Measurements from ENCODE around the gene PTPRM. TPM values are rescaled to one million over a fixed set of nuclear protein-coding genes. Genes with fewer than 3 reads are reported as not detected.

Gene PTPRM
- total RNA-seq, 1 donor from 2014 or later: 257 TPM

- intact Hi-C loops (cut with DNase I): loop anchor here (10.0 kb wide), 1 partner anchor 479 kb away; no protein-coding TSS in a partner anchor
- Histone ChIP-seq H3K4me1 (peaks cover 0 to 28% of the 10 kb centered on the region in 2 donors), H3K4me3 (no peak overlapping the region)
Observed at GRCh38 chr18:7754258-7754657, 187.1 kb downstream of the PTPRM start.

GRCh38 chr18:7754725-7755181, 187.6 kb downstream of the PTPRM start:
- TF ChIP-seq CTCF (IDR thresholded peaks at IDR 0.05): no peak
- Histone ChIP-seq H3K4me1 (peaks cover 0 to 25% of the 10 kb centered on the region in 2 donors), H3K36me3 (no peaks in the 10 kb centered on the region), H3K27me3 (no peaks in the 10 kb centered on the region), H3K27ac (no peak overlapping the region), H3K9me3 (no peaks in the 10 kb centered on the region), H3K4me3 (no peak overlapping the region)
- no peak for DNase-seq (ENCODE audit: low spot score in 2 of 2)
- intact Hi-C loops (cut with DNase I): loop anchor here (10.0 kb wide), 1 partner anchor 480 kb away; no protein-coding TSS in a partner anchor

More at GRCh38 chr18:7754258-7754657, 187.1 kb downstream of the PTPRM start:
- Histone ChIP-seq H3K27ac (no peak overlapping the region), H3K9me3 (no peaks in the 10 kb centered on the region), H3K27me3 (no peaks in the 10 kb centered on the region), H3K36me3 (no peaks in the 10 kb centered on the region)
- DNase-seq (ENCODE audit: low spot score in 2 of 2): no peak
- TF ChIP-seq CTCF (IDR thresholded peaks at IDR 0.05): no peak

GRCh38 chr18:7755753-7756475, 188.8 kb downstream of the PTPRM start:
- TF ChIP-seq CTCF (IDR thresholded peaks at IDR 0.05): peak in 1 of 3 experiments; percentile 49
- intact Hi-C loops (cut with DNase I): loop anchor here (10.0 kb wide), 1 partner anchor 481 kb away; no protein-coding TSS in a partner anchor
- Histone ChIP-seq H3K9me3 (no peaks in the 10 kb centered on the region), H3K27ac (no peak overlapping the region), H3K27me3 (no peaks in the 10 kb centered on the region), H3K36me3 (no peaks in the 10 kb centered on the region), H3K4me1 (peaks cover 0 to 24% of the 10 kb centered on the region in 2 donors), H3K4me3 (no peak overlapping the region)
- DNase-seq (ENCODE audit: low spot score in 2 of 2): no peak

- no peak for DNase-seq (ENCODE audit: low spot score in 2 of 2)
- H3K27ac ChIP-seq: no peak overlapping the region
- H3K4me3 ChIP-seq: no peak overlapping the region
- no peaks in the 10 kb centered on the region for H3K36me3 ChIP-seq
- intact Hi-C loops (cut with DNase I): loop anchor here (10.0 kb wide), 1 partner anchor 482 kb away; no protein-coding TSS in a partner anchor
- H3K27me3 ChIP-seq: no peaks in the 10 kb centered on the region
- no peak for TF ChIP-seq CTCF (IDR thresholded peaks at IDR 0.05)
- peaks cover 0 to 24% of the 10 kb centered on the region in 2 donors for H3K4me1 ChIP-seq
- no peaks in the 10 kb centered on the region for H3K9me3 ChIP-seq
Observed at GRCh38 chr18:7757175-7757574, 190.1 kb downstream of the PTPRM start.

GRCh38 chr18:7758764-7759163, 191.6 kb downstream of the PTPRM start:
- no peak overlapping the region for H3K27ac ChIP-seq
- peaks cover 0 to 20% of the 10 kb centered on the region in 2 donors for H3K4me1 ChIP-seq
- no peaks in the 10 kb centered on the region for H3K36me3 ChIP-seq
- H3K9me3 ChIP-seq: no peaks in the 10 kb centered on the region
- no peak overlapping the region for H3K4me3 ChIP-seq
- no peak for DNase-seq (ENCODE audit: low spot score in 2 of 2)
- H3K27me3 ChIP-seq: no peaks in the 10 kb centered on the region
- intact Hi-C loops (cut with DNase I): loop anchor here (2.0 to 10.0 kb wide), 2 partner anchors 192 to 484 kb away; partner anchors contain the start of gene PTPRM
- TF ChIP-seq CTCF (IDR thresholded peaks at IDR 0.05): no peak

Measured in ascending aorta (tissue), 2 donors.